Measurements from ENCODE around the gene FZD1.

GRCh38 chr7:91264924-91265681 lies 870 bp downstream of the FZD1 start:
- TF ChIP-seq, protein P1, sequence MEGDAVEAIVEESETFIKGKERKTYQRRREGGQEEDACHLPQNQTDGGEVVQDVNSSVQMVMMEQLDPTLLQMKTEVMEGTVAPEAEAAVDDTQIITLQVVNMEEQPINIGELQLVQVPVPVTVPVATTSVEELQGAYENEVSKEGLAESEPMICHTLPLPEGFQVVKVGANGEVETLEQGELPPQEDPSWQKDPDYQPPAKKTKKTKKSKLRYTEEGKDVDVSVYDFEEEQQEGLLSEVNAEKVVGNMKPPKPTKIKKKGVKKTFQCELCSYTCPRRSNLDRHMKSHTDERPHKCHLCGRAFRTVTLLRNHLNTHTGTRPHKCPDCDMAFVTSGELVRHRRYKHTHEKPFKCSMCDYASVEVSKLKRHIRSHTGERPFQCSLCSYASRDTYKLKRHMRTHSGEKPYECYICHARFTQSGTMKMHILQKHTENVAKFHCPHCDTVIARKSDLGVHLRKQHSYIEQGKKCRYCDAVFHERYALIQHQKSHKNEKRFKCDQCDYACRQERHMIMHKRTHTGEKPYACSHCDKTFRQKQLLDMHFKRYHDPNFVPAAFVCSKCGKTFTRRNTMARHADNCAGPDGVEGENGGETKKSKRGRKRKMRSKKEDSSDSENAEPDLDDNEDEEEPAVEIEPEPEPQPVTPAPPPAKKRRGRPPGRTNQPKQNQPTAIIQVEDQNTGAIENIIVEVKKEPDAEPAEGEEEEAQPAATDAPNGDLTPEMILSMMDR (IDR thresholded peaks at IDR 0.05; ENCODE audit: borderline replicate concordance, extremely low read depth, low read length, poor library complexity, severe bottlenecking) = no peak
- no peak for TF ChIP-seq EZH2 (IDR thresholded peaks at IDR 0.05; ENCODE audit: borderline replicate concordance, low read depth, low read length, severe bottlenecking)
